ENCODE measurements around the gene ALPP. TPM values are rescaled to one million over a fixed set of nuclear protein-coding genes. Genes with fewer than 3 reads are reported as not detected.
"Not testable (repeated sequence)": the region's sequence is repeated elsewhere in the genome, so short reads cannot be mapped to it uniquely, and the experiment has no call there.

Gene ALPP
- total RNA-seq, 1 donor from 2014 or later = not detected

GRCh38 chr2:232381204-232382031 is 2.9 kb downstream of the ALPP start:
- DNase-seq (ENCODE audit: low read depth in 2 of 2) = not testable (repeated sequence)

GRCh38 chr2:232382331-232383225 is 4.0 kb downstream of the ALPP start:
- DNase-seq (ENCODE audit: low read depth in 2 of 2) = no peak

- DNase-seq (ENCODE audit: low read depth in 2 of 2) = no peak
Observed at GRCh38 chr2:232384466-232384865, 5.9 kb downstream of the ALPP start.

- not testable (repeated sequence) for DNase-seq (ENCODE audit: low read depth in 2 of 2)
Observed at GRCh38 chr2:232385058-232385457, 6.5 kb downstream of the ALPP start.

- no peak for DNase-seq (ENCODE audit: low read depth in 2 of 2)
Observed at GRCh38 chr2:232385660-232386489, 7.3 kb downstream of the ALPP start.

- DNase-seq (ENCODE audit: low read depth in 2 of 2) = no peak
Observed at GRCh38 chr2:232386490-232386739, 7.9 kb downstream of the ALPP start.

GRCh38 chr2:232386740-232387450 is 8.3 kb downstream of the ALPP start:
- no peak for DNase-seq (ENCODE audit: low read depth in 2 of 2)

- no peak for DNase-seq (ENCODE audit: low read depth in 2 of 2)
Observed at GRCh38 chr2:232387451-232388171, 9.1 kb downstream of the ALPP start.

- DNase-seq (ENCODE audit: low read depth in 2 of 2) = no peak
Observed at GRCh38 chr2:232388324-232388891, 9.9 kb downstream of the ALPP start.

- no peak for DNase-seq (ENCODE audit: low read depth in 2 of 2)
Observed at GRCh38 chr2:232389327-232389726, 10.8 kb downstream of the ALPP start.

- DNase-seq (ENCODE audit: low read depth in 2 of 2) = no peak
Observed at GRCh38 chr2:232390661-232391060, 12.1 kb downstream of the ALPP start.

- DNase-seq (ENCODE audit: low read depth in 2 of 2) = no peak
Observed at GRCh38 chr2:232393556-232393955, 15.0 kb downstream of the ALPP start.

GRCh38 chr2:232394431-232394830 is 15.9 kb downstream of the ALPP start:
- not testable (repeated sequence) for DNase-seq (ENCODE audit: low read depth in 2 of 2)

- no peak for DNase-seq (ENCODE audit: low read depth in 2 of 2)
Observed at GRCh38 chr2:232395586-232395985, 17.0 kb downstream of the ALPP start.

GRCh38 chr2:232396683-232397082 is 18.1 kb downstream of the ALPP start:
- no peak for DNase-seq (ENCODE audit: low read depth in 2 of 2)

GRCh38 chr2:232398293-232399034 is 19.9 kb downstream of the ALPP start:
- no peak for DNase-seq (ENCODE audit: low read depth in 2 of 2)

GRCh38 chr2:232400256-232401015 is 21.9 kb downstream of the ALPP start:
- DNase-seq (ENCODE audit: low read depth in 2 of 2) = no peak

GRCh38 chr2:232402518-232402917 is 24.0 kb downstream of the ALPP start:
- DNase-seq (ENCODE audit: low read depth in 2 of 2) = no peak
